LNCAP (cell line): ENCODE data around the gene ETF1.

ENCODE experiments used
- TF ChIP-seq, protein P1 (sequence below): fragments of 450-650 bp; IDR thresholded peaks from 2 replicates; pipeline ENCODE4 v1.5.1; 2017; ENCODE audit warnings: mild to moderate bottlenecking

Gene ETF1

DNA sequence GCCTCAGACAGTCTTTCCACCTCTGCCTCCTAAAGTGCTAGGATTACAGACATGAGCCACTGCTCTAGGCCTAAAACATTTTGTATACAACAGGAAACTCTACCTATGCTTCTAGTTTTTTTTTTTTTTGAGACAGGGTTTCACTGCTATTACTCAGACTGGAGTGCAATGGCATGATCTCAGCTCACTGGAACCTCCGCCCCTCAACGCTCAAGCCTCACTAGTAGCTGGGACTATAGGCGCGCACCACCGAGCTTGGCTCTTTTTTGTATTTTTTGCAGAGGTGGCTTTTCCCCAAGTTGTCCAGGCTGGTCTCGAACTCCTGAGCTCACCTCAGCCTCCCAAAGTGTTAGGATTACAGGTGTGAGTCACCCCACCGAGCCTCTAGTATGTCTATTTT, 26.7 kb upstream of the ETF1 start:
- TF ChIP-seq, protein P1, sequence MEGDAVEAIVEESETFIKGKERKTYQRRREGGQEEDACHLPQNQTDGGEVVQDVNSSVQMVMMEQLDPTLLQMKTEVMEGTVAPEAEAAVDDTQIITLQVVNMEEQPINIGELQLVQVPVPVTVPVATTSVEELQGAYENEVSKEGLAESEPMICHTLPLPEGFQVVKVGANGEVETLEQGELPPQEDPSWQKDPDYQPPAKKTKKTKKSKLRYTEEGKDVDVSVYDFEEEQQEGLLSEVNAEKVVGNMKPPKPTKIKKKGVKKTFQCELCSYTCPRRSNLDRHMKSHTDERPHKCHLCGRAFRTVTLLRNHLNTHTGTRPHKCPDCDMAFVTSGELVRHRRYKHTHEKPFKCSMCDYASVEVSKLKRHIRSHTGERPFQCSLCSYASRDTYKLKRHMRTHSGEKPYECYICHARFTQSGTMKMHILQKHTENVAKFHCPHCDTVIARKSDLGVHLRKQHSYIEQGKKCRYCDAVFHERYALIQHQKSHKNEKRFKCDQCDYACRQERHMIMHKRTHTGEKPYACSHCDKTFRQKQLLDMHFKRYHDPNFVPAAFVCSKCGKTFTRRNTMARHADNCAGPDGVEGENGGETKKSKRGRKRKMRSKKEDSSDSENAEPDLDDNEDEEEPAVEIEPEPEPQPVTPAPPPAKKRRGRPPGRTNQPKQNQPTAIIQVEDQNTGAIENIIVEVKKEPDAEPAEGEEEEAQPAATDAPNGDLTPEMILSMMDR, result no peak

DNA sequence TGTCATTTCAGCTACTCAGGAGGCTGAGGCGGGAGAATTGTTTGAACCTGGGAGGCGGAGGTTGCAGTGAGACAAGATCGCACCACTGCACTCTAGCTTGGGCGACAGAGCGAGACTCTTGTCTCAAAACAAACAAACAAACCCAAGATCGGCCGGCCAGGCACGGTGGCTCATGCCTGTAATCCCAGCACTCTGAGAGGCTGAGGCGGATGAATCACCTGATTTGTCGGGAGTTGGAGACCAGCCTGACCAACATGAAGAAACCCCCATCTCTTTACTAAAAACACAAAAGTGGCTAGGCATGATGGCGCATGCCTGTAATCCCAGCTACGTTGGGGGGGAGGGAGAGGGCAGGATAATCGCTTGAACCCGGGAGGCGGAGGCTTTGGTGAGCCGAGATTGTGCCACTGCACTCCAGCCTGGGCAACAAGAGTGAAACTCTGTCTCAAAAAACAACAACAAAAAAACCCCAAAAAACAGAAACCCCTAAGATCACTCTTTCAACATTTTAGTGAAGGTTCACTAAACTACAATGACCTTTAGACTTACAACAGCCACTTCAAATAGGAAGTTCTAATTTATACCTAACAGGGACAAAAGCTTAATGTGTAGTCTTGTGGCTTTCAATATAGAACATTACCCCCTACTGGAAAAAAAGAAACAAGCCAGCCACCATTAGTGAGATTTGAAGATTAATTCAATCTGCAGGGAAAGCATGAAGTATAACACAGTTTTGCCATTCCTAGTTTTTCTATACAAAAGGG, 25.2 kb upstream of the ETF1 start:
- TF ChIP-seq, protein P1, result peak; percentile 25; the same call in 1 of the 2 replicates

DNA sequence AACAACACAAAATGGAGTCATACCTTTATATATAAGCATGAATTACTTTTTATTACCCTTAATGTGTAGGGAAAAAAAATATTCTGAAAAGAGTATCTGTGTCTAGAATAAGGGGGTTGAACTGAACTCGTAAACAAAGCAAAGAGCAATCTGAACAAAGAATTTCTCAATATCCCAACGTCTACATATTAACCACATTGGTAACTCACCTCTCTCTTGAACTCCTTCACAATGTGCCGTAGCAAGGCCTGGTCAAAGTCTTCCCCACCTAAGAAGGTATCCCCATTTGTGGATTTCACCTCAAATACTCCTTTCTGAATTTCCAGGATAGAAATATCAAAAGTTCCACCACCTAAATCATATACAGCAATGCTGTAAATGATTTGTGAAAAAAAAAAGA, 23.8 kb upstream of the ETF1 start:
- TF ChIP-seq, protein P1, result no peak

DNA sequence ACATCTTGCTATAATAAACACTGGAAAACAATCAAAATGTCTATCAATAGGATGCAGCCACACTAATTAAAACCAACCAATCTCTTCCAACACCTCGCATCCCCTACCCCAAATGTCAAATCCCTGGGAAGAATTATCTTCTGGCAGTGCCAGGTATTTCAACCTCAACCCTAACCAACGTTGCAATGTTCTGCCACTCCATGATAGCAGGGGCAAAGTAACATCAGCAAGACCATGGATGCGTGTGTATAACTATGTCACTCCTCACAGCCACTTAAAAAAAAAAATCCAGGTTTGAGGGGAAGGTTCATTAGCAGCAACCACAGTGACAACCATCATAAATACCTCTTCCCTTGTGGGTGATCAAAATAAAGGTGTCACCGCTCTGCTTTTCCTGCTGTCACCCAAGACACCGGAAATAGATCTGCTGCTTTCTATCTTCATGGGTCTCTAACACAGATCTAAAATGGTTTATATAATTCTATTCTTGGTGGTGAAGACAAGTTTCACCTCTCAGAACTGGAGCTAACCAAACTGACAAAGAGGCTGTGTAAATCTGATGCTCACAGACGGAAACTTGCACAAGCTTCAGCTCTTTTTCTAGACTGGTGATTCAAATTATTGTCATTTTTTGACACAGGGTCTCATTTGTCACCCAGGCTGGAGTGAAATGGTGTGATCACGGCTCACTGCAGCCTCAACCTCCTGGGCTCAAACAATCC, 22.2 kb upstream of the ETF1 start:
- TF ChIP-seq, protein P1, result no peak

DNA sequence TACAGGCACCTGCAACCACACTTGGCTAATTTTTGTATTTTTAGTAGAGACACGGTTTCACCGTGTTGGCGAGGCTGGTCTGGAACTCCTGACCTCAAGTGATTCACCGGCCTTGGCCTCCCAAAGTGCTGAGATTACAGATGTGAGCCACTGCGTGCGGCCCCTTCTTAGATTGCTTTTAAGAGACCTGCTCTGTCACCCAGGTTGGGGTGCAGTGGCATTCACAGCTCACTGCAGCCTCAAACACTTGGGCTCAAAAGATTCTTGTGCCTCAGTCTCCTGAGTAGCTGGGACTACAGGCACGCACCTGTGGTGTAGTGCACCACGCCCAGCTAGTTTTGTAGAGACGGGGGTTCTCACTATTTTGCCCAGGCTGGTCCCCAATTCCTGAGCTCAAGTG, 21.2 kb upstream of the ETF1 start:
- TF ChIP-seq, protein P1, result no peak

DNA sequence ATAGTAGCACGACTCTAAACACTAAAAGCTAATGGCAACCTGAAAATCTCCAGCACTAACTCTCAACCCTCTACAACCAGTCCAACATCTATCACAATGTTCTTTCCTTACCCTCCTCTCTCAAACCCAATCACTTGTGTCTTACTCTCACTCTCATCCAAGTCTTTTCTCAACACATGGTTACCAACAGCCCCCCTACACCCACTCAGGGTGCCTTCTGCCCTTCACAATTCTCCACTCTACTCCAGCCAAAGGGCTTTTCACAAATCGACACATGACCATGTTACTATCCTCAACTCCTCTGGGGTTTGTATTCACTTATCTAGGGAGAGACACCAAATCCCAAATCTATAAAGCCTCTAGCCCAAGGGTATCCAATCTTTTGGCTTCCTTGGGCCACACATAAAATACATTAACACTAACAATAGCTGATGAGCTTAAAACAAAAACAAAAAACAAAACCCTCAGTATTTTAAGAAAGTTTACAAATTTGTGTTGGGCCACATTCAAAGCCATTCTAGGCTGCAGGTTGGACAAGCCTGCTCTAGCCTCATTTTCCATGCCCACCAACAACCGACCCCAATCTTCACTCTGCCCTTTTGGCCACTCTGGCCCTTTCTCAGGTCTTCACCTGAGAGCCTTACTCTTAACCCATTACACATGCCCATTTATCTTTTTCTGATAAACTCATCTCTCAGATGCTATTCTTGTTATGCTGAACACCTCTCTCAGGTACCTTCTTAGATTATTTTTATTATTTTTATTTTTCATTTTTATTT, 20.5 kb upstream of the ETF1 start:
- TF ChIP-seq, protein P1, result no peak

DNA sequence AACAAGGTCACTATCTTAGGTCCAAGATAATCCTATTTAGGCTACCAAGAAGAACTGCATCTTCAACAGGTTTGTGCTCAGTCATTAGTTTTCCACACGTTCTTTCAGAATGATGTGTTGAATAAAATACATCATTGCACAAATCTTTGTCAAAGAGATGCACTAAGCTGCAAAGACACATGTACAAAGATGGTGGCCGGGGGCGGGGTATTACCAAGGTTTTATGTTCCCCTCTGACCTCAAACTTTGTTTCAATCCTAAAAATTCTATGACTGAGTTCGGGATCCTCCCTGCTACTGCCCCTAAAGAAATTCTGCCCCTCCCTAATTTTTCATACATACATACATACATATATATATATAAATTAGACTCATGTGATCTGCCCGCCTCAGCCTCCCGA, 17.9 kb upstream of the ETF1 start:
- TF ChIP-seq, protein P1, result no peak
